SK-N-SH treated with all-trans-retinoic acid at 6 μM for 48 hours (cell line): ENCODE measurements around the gene STS.

ENCODE experiments used
- ATAC-seq: fragments of 200-7000 bp; cut with Tn5 transposase; 3 replicates; pipeline ENCODE4 v1.9.1; 2020; ENCODE audit warnings: mild to moderate bottlenecking, moderate library complexity
- ARNTL ChIP-seq: fragments of 450-650 bp; formaldehyde crosslinking; IDR thresholded peaks from 2 replicates; pipeline ENCODE4 v1.5.0; 2020; ENCODE audit warnings: low read depth, mild to moderate bottlenecking, moderate library complexity, borderline replicate concordance
- BACH2 ChIP-seq: fragments of 250-450 bp; sonication (Bioruptor Pico); IDR thresholded peaks from 2 replicates; pipeline ENCODE4 v1.9.0; 2021; ENCODE audit warnings: mild to moderate bottlenecking, borderline replicate concordance
- CREB5 ChIP-seq: fragments of 250-450 bp; sonication (Bioruptor Pico); IDR thresholded peaks from 2 replicates; pipeline ENCODE4 v1.5.1; 2020; ENCODE audit warnings: low read depth, mild to moderate bottlenecking, moderate library complexity
- CSDC2 ChIP-seq: fragments of 250-450 bp; sonication (Bioruptor Pico); IDR thresholded peaks from 2 replicates; pipeline ENCODE4 v1.5.0; 2020; ENCODE audit warnings: mild to moderate bottlenecking, moderate library complexity
- CSRNP3 ChIP-seq: fragments of 250-450 bp; sonication (Bioruptor Pico); IDR thresholded peaks from 2 replicates; pipeline ENCODE4 v1.5.1; 2021; ENCODE audit warnings: mild to moderate bottlenecking, moderate library complexity
- ESRRG ChIP-seq: fragments of 250-450 bp; sonication (Bioruptor Pico); IDR thresholded peaks from 2 replicates; pipeline ENCODE4 v1.6.1; 2021; ENCODE audit warnings: mild to moderate bottlenecking
- GLIS3 ChIP-seq: fragments of 250-450 bp; sonication (Bioruptor Pico); IDR thresholded peaks from 2 replicates; pipeline ENCODE4 v1.5.0; 2020; ENCODE audit warnings: mild to moderate bottlenecking, moderate library complexity
- ISL1 ChIP-seq: fragments of 250-450 bp; sonication (Bioruptor Pico); IDR thresholded peaks from 2 replicates; pipeline ENCODE4 v2.1.2; 2022; ENCODE audit warnings: mild to moderate bottlenecking, moderate library complexity
- POU6F1 ChIP-seq: fragments of 250-450 bp; sonication (Bioruptor Pico); IDR thresholded peaks from 2 replicates; pipeline ENCODE4 v1.8.0; 2021; ENCODE audit warnings: low read depth, mild to moderate bottlenecking, moderate library complexity, borderline replicate concordance
- PPARA ChIP-seq: fragments of 250-450 bp; sonication (Bioruptor Pico); IDR thresholded peaks from 2 replicates; pipeline ENCODE4 v1.5.0; 2020; ENCODE audit warnings: mild to moderate bottlenecking, borderline replicate concordance
- RARB ChIP-seq: fragments of 250-450 bp; sonication (Bioruptor Pico); IDR thresholded peaks from 2 replicates; pipeline ENCODE4 v1.8.0; 2021; ENCODE audit warnings: mild to moderate bottlenecking, moderate library complexity
- SNAI2 ChIP-seq: fragments of 250-450 bp; sonication (Bioruptor Pico); IDR thresholded peaks from 2 replicates; pipeline ENCODE4 v1.5.0; 2020; ENCODE audit warnings: mild to moderate bottlenecking, moderate library complexity
- TCF4 ChIP-seq: fragments of 250-450 bp; sonication (Bioruptor Pico); IDR thresholded peaks from 2 replicates; pipeline ENCODE4 v1.8.0; 2021; ENCODE audit warnings: mild to moderate bottlenecking, moderate library complexity, borderline replicate concordance
- TOX ChIP-seq: fragments of 250-450 bp; sonication (Bioruptor Pico); IDR thresholded peaks from 2 replicates; pipeline ENCODE4 v1.8.0; 2021; ENCODE audit warnings: mild to moderate bottlenecking, moderate library complexity, borderline replicate concordance
- TSHZ2 ChIP-seq: fragments of 250-450 bp; sonication (Bioruptor Pico); IDR thresholded peaks from 2 replicates; pipeline ENCODE4 v1.5.0; 2020; ENCODE audit warnings: mild to moderate bottlenecking, moderate library complexity
- ZC3H10 ChIP-seq: fragments of 250-450 bp; sonication (Bioruptor Pico); IDR thresholded peaks from 2 replicates; pipeline ENCODE4 v1.5.1; 2021; ENCODE audit warnings: mild to moderate bottlenecking, moderate library complexity
- ZFP3 ChIP-seq: fragments of 250-450 bp; sonication (Bioruptor Pico); IDR thresholded peaks from 2 replicates; pipeline ENCODE4 v1.5.0; 2020; ENCODE audit warnings: mild to moderate bottlenecking, moderate library complexity
- ZFP30 ChIP-seq: fragments of 450-650 bp; formaldehyde crosslinking; IDR thresholded peaks from 2 replicates; pipeline ENCODE4 v1.5.0; 2022; ENCODE audit warnings: mild to moderate bottlenecking, moderate library complexity
- ZNF565 ChIP-seq: fragments of 450-650 bp; formaldehyde crosslinking; conservative IDR thresholded peaks from 2 replicates; pipeline ENCODE4 v1.5.0; 2020; ENCODE audit warnings: low read depth, mild to moderate bottlenecking, moderate library complexity
- ZNF70 ChIP-seq: fragments of 450-650 bp; formaldehyde crosslinking; IDR thresholded peaks from 2 replicates; pipeline ENCODE4 v1.5.0; 2020; ENCODE audit warnings: mild to moderate bottlenecking, moderate library complexity
- ZNF8 ChIP-seq: fragments of 450-650 bp; formaldehyde crosslinking; IDR thresholded peaks from 2 replicates; pipeline ENCODE4 v1.5.0; 2020; ENCODE audit warnings: mild to moderate bottlenecking, moderate library complexity

Gene STS

GRCh38 chrX:7132335-7133049, 15.0 kb upstream of the STS start:
- peak; percentile 93 for ATAC-seq
- TF ChIP-seq SNAI2 (CRISPR knock-in tag) (no peak), TSHZ2 (CRISPR knock-in tag) (no peak), RARB (CRISPR knock-in tag) (no peak), ZNF8 (CRISPR knock-in tag) (no peak), ARNTL (CRISPR knock-in tag) (no peak), PPARA (CRISPR knock-in tag) (no peak), TCF4 (CRISPR knock-in tag) (no peak), BACH2 (CRISPR knock-in tag) (no peak), ZFP30 (CRISPR knock-in tag) (no peak), ZFP3 (CRISPR knock-in tag) (no peak), ZNF70 (CRISPR knock-in tag) (no peak)

- TF ChIP-seq TSHZ2 (CRISPR knock-in tag) (no peak), RARB (CRISPR knock-in tag) (no peak), CSDC2 (no peak), ZFP30 (CRISPR knock-in tag) (no peak), ZC3H10 (no peak), CREB5 (CRISPR knock-in tag) (no peak), ESRRG (CRISPR knock-in tag) (no peak), POU6F1 (no peak), ZNF70 (CRISPR knock-in tag) (no peak), PPARA (CRISPR knock-in tag) (no peak), ZNF565 (CRISPR knock-in tag) (no peak), ISL1 (CRISPR knock-in tag) (no peak), CSRNP3 (CRISPR knock-in tag) (no peak), TOX (CRISPR knock-in tag) (no peak), ZFP3 (CRISPR knock-in tag) (no peak), TCF4 (CRISPR knock-in tag) (no peak), BACH2 (CRISPR knock-in tag) (no peak), ZNF8 (CRISPR knock-in tag) (no peak), GLIS3 (CRISPR knock-in tag) (no peak)
- ATAC-seq: no peak; the same call in 2 of the 3 replicates
Measured at GRCh38 chrX:7133050-7133440, 14.5 kb upstream of the STS start.
